Fibroblast of skin of back (primary cell): ENCODE data around the gene MAST4.
A peak's percentile ranks its signal among the peaks of the same experiment; 100 is the strongest.

ENCODE experiments used
- DNase-seq: peaks from one replicate; pipeline ENCODE4 v3.0.0-alpha.2; 2013

Gene MAST4

DNA sequence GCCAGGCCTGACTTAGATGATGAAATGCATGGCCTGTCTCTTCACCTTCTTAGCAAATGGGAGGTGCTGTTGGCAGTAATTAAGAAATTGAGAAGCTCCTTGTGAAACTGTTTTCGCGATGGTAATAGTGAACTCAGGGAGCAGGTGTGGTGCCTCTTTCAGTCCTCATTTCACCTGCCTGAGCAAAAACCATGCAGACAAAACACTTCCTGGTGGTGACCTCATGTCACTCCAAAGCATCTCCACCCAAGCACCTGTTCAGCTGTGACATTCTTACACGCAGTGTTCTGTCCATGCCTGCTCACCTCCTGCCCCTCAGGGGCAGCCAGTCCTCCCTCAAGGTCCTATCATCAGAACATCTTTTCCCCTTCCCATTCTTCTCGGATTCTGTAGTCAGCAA lies 453.9 kb downstream of the MAST4 start:
- DNase-seq = no peak

DNA sequence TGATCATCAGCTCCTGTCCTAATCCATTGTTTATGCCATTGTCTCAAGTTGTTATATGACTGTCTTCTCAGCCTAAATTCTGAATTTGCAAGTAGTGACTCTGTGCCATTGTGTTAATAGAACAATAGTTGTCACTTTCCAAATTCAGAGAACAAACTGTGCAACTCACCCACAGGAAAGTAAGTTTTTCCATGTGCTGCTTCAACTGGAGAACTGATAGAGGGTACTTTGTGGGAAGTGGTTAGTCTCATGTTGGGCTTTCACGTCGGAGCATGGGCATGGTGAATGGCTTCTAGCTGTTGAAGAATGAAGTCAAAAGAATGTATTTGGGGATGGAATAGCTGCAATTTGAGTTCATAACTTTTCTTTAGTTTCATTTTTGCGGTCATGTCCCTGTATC lies 454.4 kb downstream of the MAST4 start:
- no peak for DNase-seq

DNA sequence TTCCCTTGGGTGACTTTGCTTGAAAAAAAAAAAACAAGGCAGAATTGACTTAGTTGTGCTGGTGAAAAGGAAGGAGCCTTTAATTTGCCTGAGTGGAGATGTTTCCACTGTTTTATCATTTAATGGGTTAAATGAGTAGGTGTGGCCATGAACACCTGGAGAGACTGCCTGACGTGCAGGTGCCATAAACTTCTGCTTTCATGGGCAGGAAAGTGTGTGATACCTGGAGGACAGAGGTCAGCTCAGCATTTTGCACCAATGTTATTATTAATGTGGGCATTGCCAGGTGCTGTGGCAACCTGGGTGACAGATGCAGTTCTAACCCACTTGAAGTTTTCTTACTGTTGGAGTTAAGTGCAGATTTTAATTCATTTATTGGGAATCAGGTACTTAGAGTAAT lies 455.0 kb downstream of the MAST4 start:
- DNase-seq = no peak

DNA sequence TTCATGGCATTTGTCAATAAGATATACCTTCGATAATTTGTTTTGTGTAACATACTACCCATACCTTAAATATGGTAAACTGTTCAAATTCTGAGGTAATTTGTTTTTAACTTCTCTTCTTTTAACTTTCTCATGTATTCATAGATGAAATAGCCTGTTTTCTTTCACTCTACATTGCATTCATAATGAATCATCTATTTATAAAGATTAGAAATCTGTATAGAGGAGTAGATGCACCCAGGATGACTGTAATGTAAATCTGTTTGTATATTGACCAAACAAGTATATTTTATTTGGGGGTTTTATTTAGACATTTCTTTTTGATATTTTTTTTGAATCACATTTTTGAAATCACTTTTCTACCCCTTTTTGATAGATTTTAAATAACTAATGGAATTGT lies 455.8 kb downstream of the MAST4 start:
- DNase-seq = no peak

DNA sequence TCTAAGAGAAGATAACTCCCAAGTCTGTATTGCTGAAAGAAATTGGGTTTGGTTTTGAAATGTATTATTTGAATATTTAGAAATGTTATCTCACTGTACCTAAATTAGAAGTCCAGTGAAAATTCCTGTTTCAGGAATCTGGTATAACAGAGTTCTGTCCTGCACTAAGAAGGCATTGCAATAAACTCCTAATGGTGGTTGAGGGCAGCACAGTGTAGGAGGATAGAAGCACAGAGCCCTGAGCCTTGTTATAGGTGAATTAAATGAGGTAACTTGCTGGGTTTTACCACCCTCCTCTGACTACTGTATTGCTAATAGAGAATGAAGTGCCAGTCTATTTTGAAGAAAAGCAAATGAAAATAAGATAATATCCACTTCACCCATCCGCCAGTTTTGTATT lies 457.0 kb downstream of the MAST4 start:
- DNase-seq = no peak

DNA sequence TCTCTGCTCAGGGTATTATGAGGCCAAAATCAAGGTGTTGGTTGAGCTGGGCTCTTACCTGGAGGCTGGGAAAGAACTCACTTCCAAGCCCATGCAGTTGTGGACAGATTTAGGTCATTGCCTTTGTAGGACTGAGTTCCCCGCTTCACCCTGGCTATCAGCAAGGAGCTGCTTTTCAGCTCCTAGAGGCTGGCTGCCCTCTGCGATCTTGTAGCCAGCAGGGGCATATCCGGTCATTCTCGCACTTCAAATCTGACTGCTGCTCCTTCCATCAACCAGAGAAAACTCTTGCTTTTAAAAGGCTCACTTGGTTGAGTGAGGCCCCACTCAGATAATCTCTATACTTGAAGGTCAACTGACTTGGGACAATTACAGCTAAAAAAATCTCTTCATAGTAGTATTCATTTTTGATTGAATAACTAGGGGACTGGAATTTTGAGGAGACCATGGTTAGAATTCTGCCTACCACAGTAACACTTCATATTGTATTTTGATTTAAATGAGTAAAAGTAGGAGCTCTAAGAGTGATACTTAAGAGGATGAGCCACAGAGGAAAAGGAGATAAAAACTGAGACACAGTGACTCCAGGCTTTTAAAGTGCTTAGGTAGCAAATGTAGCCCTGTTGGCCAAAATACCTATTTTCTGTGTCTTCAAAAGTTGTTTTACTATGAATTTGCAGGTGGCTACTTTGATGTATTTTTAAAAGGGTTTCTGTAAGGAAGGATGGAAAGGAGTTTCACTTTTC lies 463.0 kb downstream of the MAST4 start:
- no peak for DNase-seq

DNA sequence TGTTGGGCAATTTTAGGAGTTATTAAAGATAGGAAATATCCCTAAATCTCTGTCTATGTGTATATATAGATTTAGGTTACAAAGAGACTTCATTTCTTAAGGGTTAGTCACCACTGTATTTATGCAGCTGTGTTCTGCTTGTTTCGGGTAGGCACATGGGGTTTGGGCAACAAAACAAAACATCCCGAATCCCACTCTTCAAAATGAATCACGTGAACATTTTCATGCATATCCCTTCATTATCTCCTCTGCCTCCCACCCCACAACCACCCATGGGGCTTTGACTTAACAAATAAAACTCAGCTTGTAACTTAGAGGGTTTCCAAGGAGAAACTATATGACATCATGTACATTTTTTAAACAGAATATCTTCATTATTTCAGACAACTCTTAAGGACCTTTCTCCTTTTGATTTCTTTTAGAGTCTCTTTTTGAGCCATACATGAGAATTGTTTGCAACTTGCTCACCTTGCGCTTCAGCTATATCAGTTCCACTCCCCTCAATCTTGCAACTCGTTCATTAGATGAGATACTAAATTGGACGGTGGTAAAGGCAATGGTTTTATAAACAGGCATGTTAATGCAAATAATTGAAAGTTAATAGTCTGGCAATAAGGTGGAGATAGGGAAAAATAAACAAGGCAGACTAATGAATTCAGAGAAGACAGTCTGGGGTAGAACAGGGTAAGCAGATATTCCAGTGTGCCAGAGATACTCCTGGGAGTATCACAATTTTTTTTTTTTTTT lies 463.7 kb downstream of the MAST4 start:
- peak; percentile 71 for DNase-seq

DNA sequence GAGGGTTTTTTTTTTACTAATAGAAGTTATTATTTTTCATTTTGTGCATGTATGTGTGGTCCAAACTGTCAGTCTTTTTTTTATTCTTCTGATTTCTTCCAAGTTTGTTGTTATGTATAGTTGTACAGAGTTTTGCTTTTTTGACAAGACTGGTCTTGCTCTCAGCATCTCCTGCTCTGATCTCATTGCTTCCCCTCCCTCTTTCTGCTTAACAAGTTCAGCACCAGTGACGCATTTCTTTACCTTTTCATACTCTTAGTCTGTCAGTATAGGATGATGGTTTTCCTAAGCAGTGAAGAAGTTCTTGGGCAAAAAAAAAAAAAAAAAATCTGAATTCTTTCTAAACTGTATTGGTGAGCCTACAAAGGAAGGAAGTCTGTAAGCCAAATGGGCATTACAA lies 465.3 kb downstream of the MAST4 start:
- no peak for DNase-seq

DNA sequence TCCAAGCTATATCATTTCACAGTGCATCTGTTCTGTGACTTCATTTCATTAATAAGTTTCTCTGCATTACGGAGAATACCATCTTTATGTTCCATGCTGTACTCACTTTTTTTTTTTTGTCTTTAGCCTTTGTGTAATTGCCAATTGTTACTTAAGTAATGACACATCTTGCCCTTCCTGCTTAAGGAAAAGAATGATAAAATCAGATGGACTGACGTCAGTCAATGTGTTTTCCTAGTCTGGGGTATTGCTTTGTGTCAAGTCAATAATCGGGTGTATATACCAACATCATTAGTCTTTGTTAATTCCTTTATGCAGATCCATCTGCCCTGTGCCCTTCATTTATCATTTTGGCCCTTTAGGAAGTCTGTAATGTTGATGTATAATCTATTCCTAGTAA lies 466.9 kb downstream of the MAST4 start:
- DNase-seq = no peak

DNA sequence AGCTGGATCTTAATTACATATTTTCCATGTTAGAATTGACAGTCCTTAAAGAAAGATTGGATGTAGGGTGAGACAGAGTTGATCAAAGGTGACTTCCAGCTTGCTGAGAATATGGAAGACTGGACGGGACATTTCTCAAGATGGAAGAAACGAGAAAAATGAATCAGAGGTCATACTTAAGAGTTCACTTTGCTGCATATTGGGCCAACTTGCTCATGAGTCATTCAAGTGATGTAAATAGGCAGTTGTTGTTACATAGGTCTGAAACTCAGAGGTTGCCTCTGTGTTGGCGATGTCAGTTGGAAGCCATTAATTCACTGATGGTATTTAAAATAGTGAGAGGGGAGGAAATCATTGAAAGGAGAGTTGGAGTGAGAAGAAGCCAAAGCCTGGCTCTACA lies 467.6 kb downstream of the MAST4 start:
- peak; percentile 9 for DNase-seq

DNA sequence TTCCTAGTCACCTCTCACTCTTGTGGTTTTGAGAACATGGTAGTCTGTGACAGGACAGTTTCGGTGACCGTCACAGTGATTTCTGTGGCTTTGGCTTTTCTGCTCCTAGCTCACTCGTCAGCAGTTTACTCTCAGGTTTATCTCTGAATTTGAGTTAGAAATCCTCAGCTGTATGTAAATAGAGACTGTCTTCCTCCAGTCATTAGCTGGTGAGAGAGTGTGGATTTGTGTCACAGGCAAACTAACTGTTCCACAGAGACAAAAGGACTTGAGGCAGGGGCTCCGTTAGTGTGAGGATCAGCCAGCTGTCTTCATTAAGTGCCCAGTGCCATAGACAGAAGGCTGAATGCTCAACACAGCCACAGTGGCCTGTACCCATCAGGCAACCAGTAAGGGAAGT lies 469.0 kb downstream of the MAST4 start:
- DNase-seq = no peak

DNA sequence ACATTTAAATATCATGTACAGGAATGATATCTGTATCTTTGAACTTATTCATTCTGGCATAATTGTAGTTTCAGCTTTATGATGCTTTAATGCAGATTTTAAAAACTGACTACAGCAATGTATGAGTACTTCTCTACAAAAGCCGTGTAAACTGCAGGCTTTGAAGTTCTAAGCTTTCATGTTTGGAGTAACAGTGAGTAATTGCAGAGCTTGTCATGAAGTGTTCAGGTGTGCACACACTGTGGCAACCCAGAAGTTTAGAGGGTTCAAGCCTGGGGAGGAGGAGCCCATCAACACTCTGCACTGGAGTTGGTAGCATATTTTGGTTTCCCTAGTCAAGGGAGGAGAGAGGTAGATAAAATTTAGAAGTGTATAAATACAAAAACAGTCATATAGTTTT lies 469.5 kb downstream of the MAST4 start:
- no peak for DNase-seq

DNA sequence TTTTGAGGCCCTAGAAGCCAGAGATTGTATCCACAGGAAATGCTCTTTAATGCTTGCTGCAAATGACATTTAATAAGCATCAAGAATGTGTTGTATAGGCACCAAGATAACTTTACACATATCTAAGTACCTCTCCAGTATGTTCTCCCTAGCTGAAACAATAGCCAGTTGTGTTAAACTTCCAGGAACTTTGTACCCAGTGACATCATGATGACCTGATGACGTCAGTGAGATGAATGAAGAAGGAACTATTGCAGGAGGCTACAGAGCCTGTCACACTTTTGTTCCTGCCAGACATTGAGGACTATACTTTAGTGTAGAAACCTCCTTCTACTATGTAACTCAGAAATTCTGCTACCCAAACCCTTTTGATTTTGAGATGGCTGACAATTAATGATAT lies 470.6 kb downstream of the MAST4 start:
- DNase-seq = no peak

DNA sequence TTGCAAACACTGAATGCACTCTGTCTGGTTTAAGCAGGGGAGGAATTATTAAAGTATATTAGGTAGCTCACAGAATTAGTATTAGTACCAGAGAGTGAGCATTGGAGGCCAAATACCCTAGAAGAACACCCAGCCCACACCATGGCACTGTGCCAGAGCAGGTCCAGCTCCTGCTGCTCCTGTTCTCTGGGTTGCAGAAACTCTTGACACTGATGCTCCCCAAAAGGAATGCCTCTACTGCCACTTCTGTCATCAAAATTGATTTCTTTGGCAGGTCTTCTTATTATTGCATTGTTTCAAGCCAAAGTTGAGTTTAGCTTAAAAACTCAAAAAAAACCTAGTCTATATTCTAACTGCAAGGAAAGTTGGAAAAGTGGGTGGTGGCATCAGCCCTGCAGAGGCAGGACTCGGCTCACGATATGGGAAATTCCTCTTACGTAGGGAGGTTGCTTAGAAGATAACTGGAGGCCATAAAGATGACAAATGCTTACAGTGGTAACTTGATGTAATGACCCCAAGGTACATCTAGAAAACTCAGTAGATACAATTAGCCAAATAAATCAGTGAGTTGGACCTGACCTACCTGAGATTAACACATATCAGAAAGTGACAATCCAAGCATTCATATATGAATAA lies 477.0 kb downstream of the MAST4 start:
- no peak for DNase-seq

DNA sequence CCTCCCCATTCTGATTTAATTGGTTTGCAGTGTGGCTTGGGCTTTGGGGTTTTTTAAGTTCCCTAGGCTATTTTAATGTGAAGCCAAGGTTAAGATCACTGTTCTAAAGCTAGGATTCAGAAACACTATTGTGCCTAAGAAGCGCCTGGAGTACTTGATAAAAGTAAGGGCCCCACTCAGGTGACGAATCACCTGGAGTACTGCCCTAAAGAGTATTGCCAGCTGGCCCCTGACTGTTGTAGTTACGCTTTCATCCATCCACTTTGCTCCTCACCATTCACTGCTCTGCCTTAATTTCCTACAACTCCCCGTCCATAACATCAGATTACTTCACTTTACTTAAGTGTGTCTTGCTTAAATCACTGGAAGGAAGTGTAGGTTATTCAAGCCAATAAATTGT lies 481.1 kb downstream of the MAST4 start:
- no peak for DNase-seq

DNA sequence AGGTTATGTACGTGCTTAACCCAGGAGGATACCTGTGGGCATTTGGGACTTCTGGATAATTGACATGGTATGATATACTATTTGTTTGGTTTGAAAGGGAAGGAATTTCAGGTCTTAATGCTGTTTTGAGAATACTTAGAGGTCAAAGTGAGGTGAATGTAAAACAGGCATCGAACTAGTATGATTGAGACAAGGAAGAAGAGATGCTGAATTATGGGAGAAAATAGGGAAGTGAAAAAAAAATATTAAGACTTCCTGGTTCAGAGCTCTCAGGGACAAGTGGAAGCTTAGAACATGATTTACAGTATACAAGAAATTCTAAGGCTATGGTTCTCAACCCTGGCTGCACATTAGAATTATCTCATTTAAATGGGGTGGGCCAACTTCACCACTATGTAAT lies 485.1 kb downstream of the MAST4 start:
- no peak for DNase-seq

DNA sequence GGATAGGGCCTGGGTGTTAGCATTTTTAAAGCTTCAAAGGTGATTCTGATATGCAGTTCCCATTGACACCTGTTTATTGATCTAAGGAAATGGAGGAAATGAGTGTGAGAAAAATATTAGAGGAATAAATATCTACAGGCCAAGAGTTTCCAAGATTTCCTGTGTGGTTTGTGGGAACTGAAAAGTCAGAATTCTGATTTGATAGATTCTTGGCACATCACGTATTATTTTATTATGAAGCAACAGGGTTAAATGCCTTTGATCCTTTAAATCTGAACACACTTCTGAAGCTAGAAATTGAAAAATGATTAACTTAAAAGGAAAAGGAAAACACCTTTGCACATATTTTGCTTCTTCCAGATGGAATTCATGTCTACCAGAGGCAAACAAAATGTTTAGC lies 486.7 kb downstream of the MAST4 start:
- DNase-seq = no peak

DNA sequence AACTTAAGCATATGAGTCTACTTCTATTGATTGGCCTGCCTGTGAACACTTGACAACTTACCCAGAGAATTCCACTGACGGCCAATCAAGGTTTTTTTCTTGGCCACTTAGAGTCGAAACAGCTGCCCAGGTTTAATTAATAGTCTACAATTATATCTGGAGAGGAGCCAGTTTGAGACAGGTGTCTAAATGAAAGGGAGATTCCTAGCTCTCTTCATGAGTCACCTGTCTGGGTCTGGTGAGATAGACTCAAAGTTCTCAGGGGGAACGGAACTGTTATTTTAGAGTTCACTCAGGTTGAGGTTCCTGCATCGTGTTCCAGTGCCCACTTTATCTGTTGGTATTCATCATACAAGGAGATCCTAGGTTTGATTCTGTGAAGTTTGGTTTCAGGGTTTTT lies 489.4 kb downstream of the MAST4 start:
- DNase-seq = no peak

DNA sequence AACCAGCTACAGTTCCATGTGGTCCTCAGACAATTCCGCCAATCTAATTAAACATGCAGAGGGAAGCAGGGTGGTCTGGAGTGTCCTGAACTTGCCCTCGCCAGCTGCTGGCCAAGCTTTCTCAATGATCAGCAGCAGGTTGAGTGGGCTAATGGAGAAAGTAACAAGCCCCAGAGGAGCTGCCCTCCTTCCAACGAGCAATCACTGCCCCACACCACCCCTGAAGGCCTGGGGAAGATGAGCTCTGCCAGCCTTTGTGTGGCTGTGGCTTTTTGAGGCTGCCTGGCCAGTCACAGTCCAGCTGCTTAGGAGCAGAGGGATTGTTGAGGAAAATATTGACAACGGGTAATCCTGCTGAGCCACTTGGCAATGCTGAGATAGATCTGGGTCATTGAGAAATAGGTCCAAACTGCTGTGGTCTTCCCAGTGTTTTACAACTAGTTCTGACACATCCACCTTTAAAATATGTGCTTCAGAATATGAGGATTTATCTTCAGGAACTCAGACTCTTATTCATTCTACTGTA lies 493.1 kb downstream of the MAST4 start:
- DNase-seq = no peak

DNA sequence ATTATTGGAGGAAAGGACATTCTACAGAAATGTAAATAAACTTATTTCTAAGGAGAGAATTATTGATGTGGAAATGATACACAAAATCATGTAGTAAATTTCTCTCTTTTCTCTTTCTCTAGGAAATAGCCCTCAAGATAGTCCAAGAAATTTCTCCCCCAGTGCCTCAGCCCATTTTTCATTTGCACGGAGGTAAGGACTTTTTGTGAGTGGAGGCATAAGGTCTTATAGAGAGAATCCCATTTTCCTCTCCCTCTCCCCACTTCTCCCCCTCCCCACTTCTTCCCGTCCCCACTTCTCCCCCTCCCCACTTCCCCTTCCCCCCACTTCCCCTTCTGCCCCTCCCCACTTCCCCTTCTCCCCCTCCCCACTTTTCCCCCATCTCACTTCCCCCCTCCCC lies 493.8 kb downstream of the MAST4 start:
- DNase-seq = no peak

DNA sequence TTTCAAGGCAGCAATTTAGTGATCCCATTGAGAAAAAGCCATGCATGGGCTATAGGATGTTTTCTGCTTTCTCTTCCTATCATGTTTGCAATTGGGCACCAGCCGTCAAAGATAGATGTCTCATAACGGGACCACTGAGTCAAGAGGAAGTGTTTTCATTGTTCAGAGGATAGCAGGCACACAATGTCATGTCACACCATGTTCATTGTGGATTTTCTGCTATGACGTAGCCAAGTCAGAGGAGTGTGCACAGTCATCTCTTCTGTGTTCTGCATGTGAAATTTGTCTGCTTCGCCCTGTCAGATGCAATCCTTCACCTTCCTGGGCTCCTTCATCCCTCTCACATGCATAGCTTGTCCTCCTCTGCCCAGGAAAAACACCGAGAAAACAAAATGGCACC lies 494.4 kb downstream of the MAST4 start:
- no peak for DNase-seq

DNA sequence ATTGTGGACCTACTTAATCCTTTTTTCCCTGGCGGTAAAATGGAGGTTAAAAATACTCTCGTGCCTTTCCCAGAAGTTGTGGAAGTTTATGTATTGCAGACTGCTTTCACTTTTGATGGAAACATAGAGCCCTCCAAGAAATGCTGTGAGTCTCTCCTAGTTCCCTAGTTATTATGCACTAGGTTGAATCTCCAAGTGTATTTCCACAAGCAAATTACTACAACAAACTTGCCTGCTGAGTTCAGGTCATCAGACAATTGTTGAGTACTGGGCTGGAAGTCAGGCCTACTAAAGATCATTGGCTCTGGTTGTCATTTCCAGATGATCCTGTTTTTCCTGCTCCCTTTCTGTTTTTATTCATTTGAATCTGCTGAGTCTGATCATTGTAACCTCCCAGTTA lies 496.3 kb downstream of the MAST4 start:
- no peak for DNase-seq

DNA sequence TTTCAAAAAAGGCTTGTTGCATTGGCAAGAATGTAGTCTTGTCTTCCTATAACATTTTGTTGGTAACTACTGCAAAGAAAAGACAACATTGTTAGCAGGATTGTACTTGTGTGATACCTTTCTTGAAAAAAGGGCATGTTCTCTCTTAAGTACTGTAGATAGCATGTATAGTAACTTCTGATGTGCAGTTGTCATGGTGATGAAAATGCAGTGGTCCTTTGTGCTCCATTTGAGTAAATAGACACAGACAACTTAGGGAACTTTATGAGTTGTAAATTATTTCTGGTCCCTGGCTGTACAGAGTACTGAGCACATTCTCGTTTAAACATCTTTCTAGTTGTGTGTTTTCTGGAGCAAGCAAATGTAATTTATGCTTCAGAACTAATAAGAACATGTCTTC lies 497.1 kb downstream of the MAST4 start:
- DNase-seq = no peak
